Vagina (tissue), 2 donors: ENCODE results near the gene TRAPPC10. TPM values are rescaled to one million over a fixed set of nuclear protein-coding genes. Genes with fewer than 3 reads are reported as not detected.

Experiments
- DNase-seq, 2 donors: peaks; one replicate each; pipeline ENCODE4 v3.0.0-alpha.2; 2017; ENCODE audit errors: extremely low spot score in 2 of 2
- H3K27ac ChIP-seq: fragments of 200-600 bp; sonication (generic); one replicate; pipeline ENCODE4 v1.5.1; 2019
- H3K27me3 ChIP-seq: fragments of 200-600 bp; sonication (generic); one replicate; pipeline ENCODE4 v1.5.1; 2019
- H3K36me3 ChIP-seq, 2 donors: fragments of 200-600 bp; sonication (generic); one replicate each; pipeline ENCODE4 v1.5.1; 2017 to 2019
- H3K4me1 ChIP-seq: fragments of 200-600 bp; sonication (generic); one replicate; pipeline ENCODE4 v1.5.1; 2019
- H3K4me3 ChIP-seq, 2 donors: fragments of 200-600 bp; sonication (generic); 1 replicate in 1 of 2; 2 replicates in 1 of 2; pipeline ENCODE4 v1.5.1; 2016 to 2019
- H3K9me3 ChIP-seq: fragments of 200-600 bp; sonication (generic); one replicate; pipeline ENCODE4 v1.5.1; 2019
- CTCF ChIP-seq, 3 experiments: fragments of 450-650 bp in 2 of 3; fragments of 200-600 bp in 1 of 3; sonication (generic) in 1 of 3; IDR thresholded peaks; one replicate each; pipeline ENCODE4 v1.5.1; 2017 to 2019; ENCODE audit warnings: antibody characterized with exemption in 3 of 3, mild to moderate bottlenecking in 2 of 3, moderate library complexity in 2 of 3
- POLR2A ChIP-seq, 2 donors: fragments of 450-650 bp; IDR thresholded peaks; one replicate each; pipeline ENCODE4 v1.6.1; 2017; ENCODE audit warnings: antibody characterized with exemption in 2 of 2, mild to moderate bottlenecking in 2 of 2, moderate library complexity in 2 of 2
- POLR2AphosphoS5 ChIP-seq, 2 donors: sonication (generic); formaldehyde crosslinking; IDR thresholded peaks; one replicate each; pipeline ENCODE4 v1.9.0; 2017; ENCODE audit warnings: antibody characterized with exemption in 2 of 2, mild to moderate bottlenecking in 2 of 2, low read depth in 1 of 2; ENCODE audit not compliant: insufficient read depth in 1 of 2
- intact Hi-C: fragments of 100-400 bp; cut with DNase I; formaldehyde crosslinking; loops from one replicate; pipeline ENCODE4 v1.15.1; 2023
- total RNA-seq: library from RNA; depleted of rRNA; stranded (reverse); fragments of >200 nt; gene quantifications from one replicate; pipeline ENCODE4 v1.2.3, GENCODE V29; 2016

Gene TRAPPC10
- total RNA-seq, 1 donor from 2014 or later, result 22.6 TPM

GRCh38 chr21:44050276-44050675 is 38.2 kb downstream of the TRAPPC10 start:
- peaks cover 28% of the 10 kb centered on the region for H3K4me1 ChIP-seq
- intact Hi-C loops, result no loop called here
- H3K27ac ChIP-seq, result no peak overlapping the region
- TF ChIP-seq CTCF (IDR thresholded peaks at IDR 0.05), result no peak
- H3K36me3 ChIP-seq, result peaks cover 0 to 12% of the 10 kb centered on the region in 2 donors
- H3K9me3 ChIP-seq, result no peaks in the 10 kb centered on the region
- no peak for DNase-seq
- no peaks in the 10 kb centered on the region for H3K27me3 ChIP-seq
- no peak overlapping the region for H3K4me3 ChIP-seq

DNA sequence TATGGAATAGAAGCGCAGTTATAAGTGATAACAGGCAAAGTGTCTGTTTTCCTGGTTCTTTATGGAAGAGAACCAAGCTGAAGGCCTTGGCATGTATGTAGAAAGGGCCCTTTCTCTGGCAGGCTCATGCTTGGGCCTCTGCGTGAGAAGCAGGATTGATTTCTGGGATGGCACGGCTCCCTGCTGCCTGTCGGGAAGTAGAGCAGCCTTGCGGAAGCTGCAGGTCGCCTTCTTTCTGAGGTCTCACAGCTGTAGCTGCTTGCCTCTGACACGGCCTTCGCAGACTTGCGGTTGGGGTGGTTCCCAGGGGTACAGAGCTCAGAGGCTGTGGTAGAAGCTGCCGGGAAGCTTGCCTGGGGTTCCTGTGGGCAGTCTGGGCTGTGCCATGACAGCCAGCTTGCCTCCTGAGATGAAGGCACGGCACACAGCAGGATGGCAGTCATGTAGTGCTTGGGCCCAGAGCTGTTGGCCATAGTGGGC is 39.4 kb downstream of the TRAPPC10 start:
- Histone ChIP-seq H3K9me3 (no peaks in the 10 kb centered on the region), H3K36me3 (peaks cover 0 to 12% of the 10 kb centered on the region in 2 donors), H3K27ac (peak overlapping the region; percentile 45), H3K4me3 (no peak overlapping the region), H3K27me3 (no peaks in the 10 kb centered on the region), H3K4me1 (peaks cover 28% of the 10 kb centered on the region)
- TF ChIP-seq POLR2AphosphoS5 (IDR thresholded peaks at IDR 0.05; ENCODE audit: insufficient read depth in 1 of 2, low read depth in 1 of 2), result peak in 1 of 2 donors; percentile 29
- no peak for TF ChIP-seq CTCF (IDR thresholded peaks at IDR 0.05)
- no peak for TF ChIP-seq POLR2A (IDR thresholded peaks at IDR 0.05)
- no peak for DNase-seq
- intact Hi-C loops, result no loop called here

GRCh38 chr21:44052071-44052829 is 40.1 kb downstream of the TRAPPC10 start:
- peaks cover 0 to 12% of the 10 kb centered on the region in 2 donors for H3K36me3 ChIP-seq
- H3K27ac ChIP-seq, result peak overlapping the region; percentile 45
- no peak overlapping the region for H3K4me3 ChIP-seq
- TF ChIP-seq POLR2AphosphoS5 (IDR thresholded peaks at IDR 0.05; ENCODE audit: insufficient read depth in 1 of 2, low read depth in 1 of 2), result no peak
- no peak for TF ChIP-seq POLR2A (IDR thresholded peaks at IDR 0.05)
- TF ChIP-seq CTCF (IDR thresholded peaks at IDR 0.05), result no peak
- H3K27me3 ChIP-seq, result no peaks in the 10 kb centered on the region
- H3K9me3 ChIP-seq, result no peaks in the 10 kb centered on the region
- H3K4me1 ChIP-seq, result peaks cover 28% of the 10 kb centered on the region
- intact Hi-C loops, result no loop called here
- no peak for DNase-seq

DNA sequence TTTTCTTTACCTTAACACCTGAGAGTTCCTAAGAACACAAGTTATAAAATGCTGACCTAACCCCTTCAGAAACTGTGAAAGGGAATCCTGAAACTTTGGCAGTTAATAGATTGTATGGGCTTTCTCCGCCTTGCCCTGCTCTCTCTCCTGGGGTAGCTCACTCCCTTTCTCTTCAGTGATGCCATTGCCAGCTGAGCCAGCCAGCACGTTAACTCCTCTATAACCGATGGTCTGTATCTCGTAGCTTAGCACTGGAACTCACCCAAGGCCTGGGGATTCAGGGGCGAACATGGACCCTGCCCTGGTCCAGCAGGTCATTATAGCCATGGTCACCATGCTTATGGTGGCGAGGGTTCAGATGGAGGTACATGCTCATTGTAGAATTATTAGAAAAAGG is 40.7 kb downstream of the TRAPPC10 start:
- Histone ChIP-seq H3K4me1 (peaks cover 28% of the 10 kb centered on the region), H3K9me3 (no peaks in the 10 kb centered on the region), H3K27ac (peak overlapping the region; percentile 9), H3K36me3 (peaks cover 0 to 12% of the 10 kb centered on the region in 2 donors), H3K27me3 (no peaks in the 10 kb centered on the region), H3K4me3 (no peak overlapping the region)
- DNase-seq, result no peak
- intact Hi-C loops, result no loop called here
- TF ChIP-seq CTCF (IDR thresholded peaks at IDR 0.05) (no peak), POLR2A (IDR thresholded peaks at IDR 0.05) (no peak)

GRCh38 chr21:44053567-44053966 is 41.5 kb downstream of the TRAPPC10 start:
- intact Hi-C loops, result no loop called here
- TF ChIP-seq CTCF (IDR thresholded peaks at IDR 0.05), result no peak
- Histone ChIP-seq H3K27me3 (no peaks in the 10 kb centered on the region), H3K4me1 (peaks cover 28% of the 10 kb centered on the region), H3K27ac (no peak overlapping the region), H3K36me3 (peaks cover 0 to 13% of the 10 kb centered on the region in 2 donors), H3K9me3 (no peaks in the 10 kb centered on the region), H3K4me3 (no peak overlapping the region)
- DNase-seq, result no peak
